ENCODE data around the gene GOLGA1.

DNA sequence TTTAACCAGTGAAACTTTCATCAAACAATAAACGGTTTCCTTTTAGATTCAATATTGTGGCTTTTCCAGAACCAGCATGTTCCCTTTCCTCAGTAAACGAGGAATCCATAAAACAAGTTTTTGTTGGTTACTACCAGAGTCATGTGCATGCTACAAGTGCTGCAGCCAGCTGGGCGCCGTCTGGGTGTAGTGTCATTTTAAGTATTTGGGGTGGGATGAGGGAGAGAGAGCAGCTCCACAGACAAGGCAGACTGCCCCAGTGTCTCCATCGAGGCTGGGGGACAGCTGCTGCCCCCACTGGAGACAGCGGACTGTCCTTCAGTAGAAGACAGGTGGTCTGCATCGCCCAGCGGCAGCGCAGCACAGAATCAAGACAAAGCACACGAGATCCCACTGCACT, 61.7 kb downstream of the GOLGA1 start:
- TF ChIP-seq THRAP3 (IDR thresholded peaks at IDR 0.05; ENCODE audit: borderline replicate concordance) (no peak), TCF7 (IDR thresholded peaks at IDR 0.05; ENCODE audit: borderline replicate concordance) (no peak), EP300 (IDR thresholded peaks at IDR 0.05; ENCODE audit: low read length) (no peak), ZFP91 (CRISPR knock-in tag; IDR thresholded peaks at IDR 0.05) (no peak), ETV6 (IDR thresholded peaks at IDR 0.05; ENCODE audit: borderline replicate concordance in 1 of 2, low read depth in 2 of 2, low read length in 1 of 2) (no peak), ETV6 (CRISPR knock-in tag; IDR thresholded peaks at IDR 0.05; ENCODE audit: borderline replicate concordance) (no peak)
